Measurements from ENCODE around the gene DCLK3.

- TF ChIP-seq CTCF (conservative IDR thresholded peaks at IDR 0.05 in 1 of 2, IDR thresholded peaks at IDR 0.05 in 1 of 2; ENCODE audit: low read depth in 1 of 2, low read length in 2 of 2) (no peak), EZH2 (IDR thresholded peaks at IDR 0.05; ENCODE audit: low read length, missing control alignments) (no peak)
Measured at GRCh38 chr3:36743826-36744225, 20.5 kb downstream of the DCLK3 start.

Measured in fibroblast of lung (primary cell).